Measurements from ENCODE around the gene CEP57L1.
"Not testable (repeated sequence)": the region's sequence is repeated elsewhere in the genome, so short reads cannot be mapped to it uniquely, and the experiment has no call there.

The CEP57L1 gene

DNA sequence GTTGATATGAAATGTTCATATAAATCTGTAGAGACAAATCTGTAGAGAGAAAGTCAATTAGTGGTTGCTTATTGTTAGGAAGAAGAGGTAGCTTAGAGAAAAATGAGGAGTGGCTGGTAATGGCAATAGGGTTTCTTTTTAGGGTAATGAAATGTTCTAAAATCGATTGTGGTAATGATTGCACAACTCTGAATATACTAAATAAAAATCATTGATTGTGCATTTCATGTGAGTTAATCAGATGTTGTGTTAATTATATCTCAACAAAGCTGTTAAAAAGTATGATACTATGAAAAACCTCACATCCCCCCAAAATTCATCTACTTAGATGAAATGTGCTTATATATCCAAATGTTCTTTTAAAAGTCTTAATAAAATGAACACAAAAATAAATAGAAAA is 84.2 kb downstream of the CEP57L1 start:
- ATAC-seq, result no peak

- ATAC-seq, result no peak
Observed at GRCh38 chr6:109182578-109182977, 87.3 kb downstream of the CEP57L1 start.

- no peak for ATAC-seq
Observed at GRCh38 chr6:109183109-109183650, 87.9 kb downstream of the CEP57L1 start.

GRCh38 chr6:109184638-109185037 is 89.3 kb downstream of the CEP57L1 start:
- no peak for ATAC-seq

GRCh38 chr6:109186012-109186411 is 90.7 kb downstream of the CEP57L1 start:
- ATAC-seq, result no peak

- ATAC-seq, result peak in 1 of 2 donors; percentile 70
Observed at GRCh38 chr6:109187399-109188114, 92.2 kb downstream of the CEP57L1 start.

DNA sequence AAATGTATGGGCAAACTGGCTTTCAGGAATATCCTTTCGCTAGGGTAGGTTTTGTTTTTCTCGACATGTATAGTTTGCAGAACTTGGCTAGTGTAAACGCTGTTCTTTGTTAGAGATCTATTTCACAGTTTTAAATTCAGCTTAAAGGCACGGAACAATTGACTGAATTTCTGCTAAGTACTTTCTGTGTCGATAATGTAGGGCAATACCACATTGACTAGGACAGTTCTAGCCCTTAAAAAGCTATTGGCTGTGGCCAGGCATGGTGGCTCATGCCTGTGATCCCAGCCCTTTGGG is 92.8 kb downstream of the CEP57L1 start:
- ATAC-seq, result no peak

DNA sequence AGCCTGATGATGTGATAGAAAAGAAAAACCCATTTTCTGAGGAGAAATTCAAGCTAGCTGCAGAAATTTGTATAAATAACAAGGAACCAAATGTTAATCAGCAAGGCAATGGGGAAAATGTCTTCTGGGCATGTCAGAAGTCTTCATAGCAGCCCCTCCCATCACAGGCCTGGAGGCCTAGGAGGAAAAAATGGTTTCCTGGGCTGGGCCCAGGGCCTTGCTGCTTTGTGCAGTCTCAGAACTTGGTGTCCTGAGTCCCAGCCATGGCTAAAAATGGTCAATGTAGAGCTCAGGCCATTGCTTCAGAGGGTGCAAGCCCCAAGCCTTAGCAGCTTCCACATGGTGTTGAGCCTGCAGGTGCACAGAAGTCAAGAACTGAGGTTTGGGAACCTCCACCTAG is 96.1 kb downstream of the CEP57L1 start:
- not testable (repeated sequence) for ATAC-seq

- ATAC-seq, result no peak
Observed at GRCh38 chr6:109192865-109193264, 97.6 kb downstream of the CEP57L1 start.

DNA sequence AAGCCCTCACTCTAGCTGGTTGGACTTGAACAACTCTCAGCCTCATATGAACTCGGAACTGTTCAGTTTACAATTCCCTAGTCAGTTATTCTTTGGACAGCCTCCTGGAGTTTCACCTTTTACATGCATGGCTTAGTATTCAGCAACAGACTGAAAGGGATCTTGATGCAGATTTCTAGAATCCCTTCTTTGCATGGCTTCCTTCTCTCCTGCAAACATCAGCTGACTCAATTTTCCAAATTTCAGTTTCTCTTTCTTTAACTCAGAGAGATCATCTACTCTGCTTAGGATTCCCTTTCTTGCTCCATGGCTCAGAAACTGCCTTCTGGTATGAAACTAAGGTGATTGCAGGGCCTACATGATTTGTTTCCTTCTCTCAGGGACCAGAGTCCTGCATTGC is 99.6 kb downstream of the CEP57L1 start:
- ATAC-seq, result no peak

GRCh38 chr6:109197061-109197460 is 101.8 kb downstream of the CEP57L1 start:
- ATAC-seq, result no peak

DNA sequence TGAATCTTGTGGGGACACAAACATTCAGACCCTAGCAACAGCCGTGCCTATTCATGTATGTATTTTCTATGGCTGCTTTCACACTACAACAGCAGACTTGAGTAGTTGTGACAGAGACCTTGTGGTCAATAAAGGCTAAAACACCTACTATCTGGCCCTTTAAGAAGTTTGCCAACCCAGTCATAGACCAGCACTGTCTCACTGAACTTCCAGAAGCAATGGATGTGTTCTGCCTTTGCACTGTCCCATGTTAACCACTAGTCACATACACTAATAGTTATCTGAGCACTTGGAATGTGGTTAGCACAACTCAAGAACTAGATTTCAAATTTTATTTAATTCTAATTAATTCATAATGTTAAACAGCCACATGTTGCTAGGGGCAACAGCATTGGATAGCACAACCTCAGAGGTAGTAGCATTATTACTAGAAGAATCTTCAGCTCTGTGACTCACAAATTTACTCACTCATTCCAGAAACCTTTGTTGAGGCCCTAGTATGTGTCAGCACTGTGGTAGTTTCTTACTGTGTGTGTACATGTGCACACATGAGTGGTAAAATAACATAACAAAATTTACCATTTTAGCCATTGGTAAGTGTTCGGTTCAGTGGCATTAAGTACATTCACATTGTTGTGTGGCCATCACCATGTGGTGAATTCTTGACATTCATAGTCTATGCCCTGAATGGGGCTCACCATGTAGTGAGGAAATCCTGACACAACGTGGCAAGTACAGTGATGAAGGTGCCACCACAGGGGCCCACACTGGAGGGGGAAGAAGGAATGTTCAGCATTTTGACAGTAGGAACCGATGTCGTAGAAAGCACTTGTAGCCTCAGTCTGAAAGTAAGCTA is 107.3 kb downstream of the CEP57L1 start:
- ATAC-seq, result peak; percentile 92 to 93

DNA sequence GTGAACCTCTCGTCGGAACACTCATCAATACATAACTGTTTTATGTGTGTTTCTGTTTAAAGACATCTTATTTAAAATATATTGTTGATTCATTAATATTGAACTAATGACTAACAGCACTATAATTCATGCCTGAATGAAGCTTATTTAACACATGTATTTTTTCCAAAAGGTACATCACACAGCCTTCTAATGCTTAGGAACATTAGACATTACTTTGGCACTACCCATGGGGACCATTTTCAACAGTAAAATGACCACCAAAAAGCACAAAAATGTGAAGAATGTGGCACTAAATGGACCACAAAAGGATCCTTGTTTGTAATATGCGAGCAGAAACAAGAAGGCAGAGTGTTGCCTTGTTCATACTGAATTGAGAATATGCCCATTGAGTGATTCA is 109.2 kb downstream of the CEP57L1 start:
- no peak for ATAC-seq

- no peak for ATAC-seq
Observed at GRCh38 chr6:109212683-109213082, 117.4 kb downstream of the CEP57L1 start.
